K562 (cell line): ENCODE results near the gene LAPTM5. TPM values are rescaled to one million over a fixed set of nuclear protein-coding genes. Genes with fewer than 3 reads are reported as not detected.

ENCODE experiments used
- ARID2 ChIP-seq: fragments of 450-650 bp; IDR thresholded peaks from 2 replicates; pipeline ENCODE4 v1.6.1; 2017; ENCODE audit warnings: antibody characterized with exemption, mild to moderate bottlenecking
- E2F4 ChIP-seq: sonication (generic); formaldehyde crosslinking; IDR thresholded peaks from 2 replicates; pipeline ENCODE4 v1.8.0; 2022; ENCODE audit warnings: mild to moderate bottlenecking, low read depth, missing genetic modification reagents
- ETV6 ChIP-seq, 3 experiments: fragments of 150-350 bp in 1 of 3; sonication (generic) in 1 of 3; formaldehyde crosslinking in 1 of 3; IDR thresholded peaks; 2 replicates each; pipeline versions ENCODE4 v1.6.1 to v1.8.0; 2014 to 2022; ENCODE audit warnings: borderline replicate concordance in 2 of 3, low read depth in 2 of 3, antibody characterized with exemption in 1 of 3, low read length in 1 of 3, mild to moderate bottlenecking in 1 of 3, missing genetic modification reagents in 1 of 3
- HDAC2 ChIP-seq: fragments of 450-650 bp; IDR thresholded peaks from 2 replicates; pipeline ENCODE4 v1.6.1; 2016; ENCODE audit warnings: mild to moderate bottlenecking
- NCOA1 ChIP-seq: fragments of 450-650 bp; IDR thresholded peaks from 2 replicates; pipeline ENCODE4 v1.6.1; 2016; ENCODE audit warnings: low read depth
- NFIX ChIP-seq: fragments of 250-450 bp; sonication (Bioruptor Pico); IDR thresholded peaks from 2 replicates; pipeline ENCODE4 v1.4.0; 2020; ENCODE audit warnings: low read depth, mild to moderate bottlenecking, moderate library complexity
- SIN3B ChIP-seq: fragments of 450-650 bp; IDR thresholded peaks from 2 replicates; pipeline ENCODE4 v1.6.1; 2017; ENCODE audit warnings: low read depth, mild to moderate bottlenecking, moderate library complexity
- SIRT6 ChIP-seq: IDR thresholded peaks from one replicate; pipeline ENCODE4 v1.6.1; 2012; ENCODE audit warnings: low read depth, mild to moderate bottlenecking, control low read depth, inconsistent platforms, low read length, moderate library complexity
- SUPT5H ChIP-seq: fragments of 450-650 bp; IDR thresholded peaks from 2 replicates; pipeline ENCODE4 v1.6.1; 2016
- ZBTB12 ChIP-seq: fragments of 250-450 bp; sonication (Bioruptor Pico); IDR thresholded peaks from 2 replicates; pipeline ENCODE4 v1.4.0; 2020
- ZC3H4 ChIP-seq: sonication (generic); formaldehyde crosslinking; IDR thresholded peaks from 2 replicates; pipeline ENCODE4 v1.9.0; 2021; ENCODE audit warnings: missing genetic modification reagents, borderline replicate concordance
- ZNF395 ChIP-seq: fragments of 200-800 bp; sonication (Bioruptor generic); IDR thresholded peaks from 2 replicates; pipeline ENCODE4 v1.6.1; 2017; ENCODE audit warnings: missing genetic modification characterization, missing compliant biosample characterization
- ZNF407 ChIP-seq: fragments of 450-650 bp; IDR thresholded peaks from 2 replicates; pipeline ENCODE4 v1.6.1; 2016; ENCODE audit warnings: low read depth
- ZNF589 ChIP-seq: fragments of 200-800 bp; sonication (Bioruptor generic); IDR thresholded peaks from 2 replicates; pipeline ENCODE4 v1.6.1; 2016; ENCODE audit warnings: low read depth, missing genetic modification characterization, missing compliant biosample characterization
- polyA plus RNA-seq, 8 experiments: library from polyadenylated mRNA; depleted of rRNA in 4 of 8; stranded (reverse) in 5 of 8; unstranded in 3 of 8; fragments of >200 nt; fragmentation: Nextera tagmentation in 2 of 8; fragmentation: Illumina TruSeq in 1 of 8; extraction: Ambion mirVana in 2 of 8; extraction: Trizol in 1 of 8; gene quantifications; 2 replicates each; pipeline versions ENCODE4 v1.2.1 to v1.2.3, GENCODE V29; 2011 to 2014; ENCODE audit warnings: inconsistent platforms in 1 of 8, missing spikeins in 1 of 8
- total RNA-seq, 7 experiments: library from RNA; depleted of rRNA in 6 of 7; stranded (reverse); fragments of >200 nt in 6 of 7; fragmentation: Illumina TruSeq in 2 of 7; extraction: Trizol in 2 of 7; gene quantifications; 2 replicates each; pipeline versions ENCODE4 v1.2.1 to v1.2.3, GENCODE V29; 2011 to 2021; ENCODE audit warnings: low replicate concordance in 1 of 7

LAPTM5 gene
- total and polyA plus RNA-seq, 9 of the 15 experiments (the other 6 are each of a cell fraction or from before 2014, with no cell fraction given) = 2.4 to 47.3 (median 20.3) TPM

GRCh38 chr1:30779294-30780071, 21.9 kb upstream of the LAPTM5 start (continued):
- TF ChIP-seq ETV6 (IDR thresholded peaks at IDR 0.05; ENCODE audit: borderline replicate concordance in 1 of 2, low read depth in 2 of 2, low read length in 1 of 2) (0 out of 4 replicates have a peak, but pooled peaks of 1 of the 2 experiments have one; percentile 6), ETV6 (CRISPR knock-in tag; IDR thresholded peaks at IDR 0.05; ENCODE audit: borderline replicate concordance) (no peak), NCOA1 (0 out of 2 replicates have a peak, but pooled peaks have one; percentile 0), SIRT6 (no peak), HDAC2 (peak; percentile 12; the same call in 1 of the 2 replicates), ZC3H4 (CRISPR knock-in tag) (peak; percentile 8; the same call in 1 of the 2 replicates), ZBTB12 (CRISPR knock-in tag) (peak; percentile 7; the same call in 1 of the 2 replicates), E2F4 (CRISPR knock-in tag) (no peak), ZNF407 (no peak), SUPT5H (no peak; the same call in 1 of the 2 replicates), ZNF589 (CRISPR knock-in tag) (peak; percentile 42; the same call in 1 of the 2 replicates), NFIX (CRISPR knock-in tag) (no peak), SIN3B (0 out of 2 replicates have a peak, but pooled peaks have one; percentile 39), ARID2 (peak; percentile 98), ZNF395 (CRISPR knock-in tag) (0 out of 2 replicates have a peak, but pooled peaks have one; percentile 46)
